ENCODE data around the gene SCN1B.

DNA sequence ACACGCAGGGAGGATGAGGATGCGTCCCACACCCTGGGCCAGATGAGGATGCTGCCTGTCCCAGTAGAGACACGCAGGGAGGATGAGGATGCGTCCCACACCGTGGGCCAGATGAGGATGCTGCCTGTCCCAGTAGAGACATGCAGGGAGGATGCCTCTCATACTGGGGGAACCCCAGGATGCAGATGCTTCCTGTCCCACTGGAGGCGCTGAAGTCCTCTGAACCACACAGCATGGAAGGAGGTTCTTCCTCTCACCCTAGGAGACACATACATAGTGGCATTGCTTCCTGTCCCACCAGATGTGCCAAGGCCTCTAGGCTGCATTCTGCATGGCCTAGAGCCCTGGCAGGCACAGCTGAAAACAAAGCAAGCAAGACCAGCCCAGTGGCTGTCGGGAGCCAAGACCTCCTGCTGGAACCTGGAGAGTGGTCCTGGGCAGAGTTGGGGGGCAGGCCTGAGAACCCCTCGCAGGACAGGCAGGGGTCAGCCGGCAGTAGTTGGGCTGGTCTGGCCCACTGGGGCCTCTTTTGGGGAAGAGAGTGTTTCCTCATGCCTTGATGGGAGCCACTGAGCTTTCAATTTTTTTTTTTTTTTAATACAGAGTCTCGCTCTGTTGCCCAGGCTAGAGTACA is 15.5 kb downstream of the SCN1B start:
- TF ChIP-seq POLR2A (IDR thresholded peaks at IDR 0.05): no peak
- TF ChIP-seq, protein P1, sequence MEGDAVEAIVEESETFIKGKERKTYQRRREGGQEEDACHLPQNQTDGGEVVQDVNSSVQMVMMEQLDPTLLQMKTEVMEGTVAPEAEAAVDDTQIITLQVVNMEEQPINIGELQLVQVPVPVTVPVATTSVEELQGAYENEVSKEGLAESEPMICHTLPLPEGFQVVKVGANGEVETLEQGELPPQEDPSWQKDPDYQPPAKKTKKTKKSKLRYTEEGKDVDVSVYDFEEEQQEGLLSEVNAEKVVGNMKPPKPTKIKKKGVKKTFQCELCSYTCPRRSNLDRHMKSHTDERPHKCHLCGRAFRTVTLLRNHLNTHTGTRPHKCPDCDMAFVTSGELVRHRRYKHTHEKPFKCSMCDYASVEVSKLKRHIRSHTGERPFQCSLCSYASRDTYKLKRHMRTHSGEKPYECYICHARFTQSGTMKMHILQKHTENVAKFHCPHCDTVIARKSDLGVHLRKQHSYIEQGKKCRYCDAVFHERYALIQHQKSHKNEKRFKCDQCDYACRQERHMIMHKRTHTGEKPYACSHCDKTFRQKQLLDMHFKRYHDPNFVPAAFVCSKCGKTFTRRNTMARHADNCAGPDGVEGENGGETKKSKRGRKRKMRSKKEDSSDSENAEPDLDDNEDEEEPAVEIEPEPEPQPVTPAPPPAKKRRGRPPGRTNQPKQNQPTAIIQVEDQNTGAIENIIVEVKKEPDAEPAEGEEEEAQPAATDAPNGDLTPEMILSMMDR (IDR thresholded peaks at IDR 0.05): peak in 3 of 6 experiments; percentile 10 to 47 (median 16)
